ENCODE measurements around the gene SCOC. TPM values are rescaled to one million over a fixed set of nuclear protein-coding genes. Genes with fewer than 3 reads are reported as not detected.

The SCOC gene
- total and polyA plus RNA-seq, 2 of the 13 experiments (the other 11 are each of a cell fraction or from before 2014, with no cell fraction given), result 43.8 to 65.2 TPM

DNA sequence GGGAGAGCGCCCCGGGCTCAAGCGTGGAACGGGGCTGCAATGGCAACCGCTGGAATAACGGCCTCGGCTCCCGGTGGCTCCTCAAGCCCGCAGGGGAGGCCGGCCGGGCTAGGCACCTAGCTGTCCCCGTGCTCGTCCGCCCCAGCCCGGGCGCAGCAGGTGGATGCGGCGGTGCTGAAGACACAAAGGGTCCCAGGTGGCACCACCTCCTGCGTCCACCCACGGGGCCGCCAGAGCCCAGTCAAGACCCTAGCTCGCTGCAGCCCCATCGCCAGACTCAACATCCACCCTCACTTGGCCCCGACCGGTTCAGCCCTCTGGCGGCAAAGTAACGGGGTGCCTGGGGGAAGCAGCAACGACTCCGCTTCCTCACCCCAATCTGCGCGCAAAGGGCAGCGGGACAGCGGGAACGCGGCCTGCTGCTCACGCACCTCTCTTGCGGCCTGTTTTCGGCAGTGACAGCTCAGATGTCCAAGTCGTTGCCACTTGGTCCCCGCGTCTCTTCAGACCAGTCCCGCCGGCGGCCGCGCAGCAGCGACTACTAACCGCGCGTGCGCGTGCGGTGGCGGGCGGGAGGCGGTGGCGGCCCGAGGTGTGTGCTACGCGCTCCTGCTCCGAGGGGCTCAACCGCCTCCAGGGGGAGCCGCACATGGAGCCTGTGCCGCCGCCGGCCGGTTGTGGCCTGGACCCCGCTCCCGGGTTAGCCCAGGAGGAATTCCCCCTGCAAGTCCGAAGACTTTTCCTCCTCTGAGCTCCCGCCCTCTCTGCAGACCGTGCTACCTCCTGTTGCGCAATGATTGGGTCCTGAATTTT, 53.9 kb downstream of the SCOC start, which contains the start of gene CLGN (continued):
- TF ChIP-seq, protein P1, sequence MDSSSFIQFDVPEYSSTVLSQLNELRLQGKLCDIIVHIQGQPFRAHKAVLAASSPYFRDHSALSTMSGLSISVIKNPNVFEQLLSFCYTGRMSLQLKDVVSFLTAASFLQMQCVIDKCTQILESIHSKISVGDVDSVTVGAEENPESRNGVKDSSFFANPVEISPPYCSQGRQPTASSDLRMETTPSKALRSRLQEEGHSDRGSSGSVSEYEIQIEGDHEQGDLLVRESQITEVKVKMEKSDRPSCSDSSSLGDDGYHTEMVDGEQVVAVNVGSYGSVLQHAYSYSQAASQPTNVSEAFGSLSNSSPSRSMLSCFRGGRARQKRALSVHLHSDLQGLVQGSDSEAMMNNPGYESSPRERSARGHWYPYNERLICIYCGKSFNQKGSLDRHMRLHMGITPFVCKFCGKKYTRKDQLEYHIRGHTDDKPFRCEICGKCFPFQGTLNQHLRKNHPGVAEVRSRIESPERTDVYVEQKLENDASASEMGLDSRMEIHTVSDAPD (CRISPR knock-in tag; IDR thresholded peaks at IDR 0.05), result no peak
- TF ChIP-seq NFATC3 (CRISPR knock-in tag; IDR thresholded peaks at IDR 0.05), result 0 out of 2 replicates have a peak, but pooled peaks have one; percentile 80
- peak; percentile 94 for TF ChIP-seq ZNF772 (CRISPR knock-in tag; IDR thresholded peaks at IDR 0.05)
- TF ChIP-seq RAD21 (CRISPR knock-in tag; IDR thresholded peaks at IDR 0.05), result peak; percentile 72
- TF ChIP-seq MAX (IDR thresholded peaks at IDR 0.05), result peak; percentile 89
- no peak for TF ChIP-seq HNF1A (IDR thresholded peaks at IDR 0.05; ENCODE audit: low read depth)
- peak; percentile 55; the same call in 1 of the 2 replicates for TF ChIP-seq HNF1A (CRISPR knock-in tag; IDR thresholded peaks at IDR 0.05; ENCODE audit: borderline replicate concordance)
- peak; percentile 77; the same call in 1 of the 2 replicates for TF ChIP-seq TP53 (CRISPR knock-in tag; conservative IDR thresholded peaks at IDR 0.05)
- TF ChIP-seq ARID3A (IDR thresholded peaks at IDR 0.05; ENCODE audit: low read depth, low read length), result no peak
- TF ChIP-seq THAP9 (CRISPR knock-in tag; IDR thresholded peaks at IDR 0.05; ENCODE audit: borderline replicate concordance), result peak; percentile 66; the same call in 1 of the 2 replicates
- TF ChIP-seq, protein P2, sequence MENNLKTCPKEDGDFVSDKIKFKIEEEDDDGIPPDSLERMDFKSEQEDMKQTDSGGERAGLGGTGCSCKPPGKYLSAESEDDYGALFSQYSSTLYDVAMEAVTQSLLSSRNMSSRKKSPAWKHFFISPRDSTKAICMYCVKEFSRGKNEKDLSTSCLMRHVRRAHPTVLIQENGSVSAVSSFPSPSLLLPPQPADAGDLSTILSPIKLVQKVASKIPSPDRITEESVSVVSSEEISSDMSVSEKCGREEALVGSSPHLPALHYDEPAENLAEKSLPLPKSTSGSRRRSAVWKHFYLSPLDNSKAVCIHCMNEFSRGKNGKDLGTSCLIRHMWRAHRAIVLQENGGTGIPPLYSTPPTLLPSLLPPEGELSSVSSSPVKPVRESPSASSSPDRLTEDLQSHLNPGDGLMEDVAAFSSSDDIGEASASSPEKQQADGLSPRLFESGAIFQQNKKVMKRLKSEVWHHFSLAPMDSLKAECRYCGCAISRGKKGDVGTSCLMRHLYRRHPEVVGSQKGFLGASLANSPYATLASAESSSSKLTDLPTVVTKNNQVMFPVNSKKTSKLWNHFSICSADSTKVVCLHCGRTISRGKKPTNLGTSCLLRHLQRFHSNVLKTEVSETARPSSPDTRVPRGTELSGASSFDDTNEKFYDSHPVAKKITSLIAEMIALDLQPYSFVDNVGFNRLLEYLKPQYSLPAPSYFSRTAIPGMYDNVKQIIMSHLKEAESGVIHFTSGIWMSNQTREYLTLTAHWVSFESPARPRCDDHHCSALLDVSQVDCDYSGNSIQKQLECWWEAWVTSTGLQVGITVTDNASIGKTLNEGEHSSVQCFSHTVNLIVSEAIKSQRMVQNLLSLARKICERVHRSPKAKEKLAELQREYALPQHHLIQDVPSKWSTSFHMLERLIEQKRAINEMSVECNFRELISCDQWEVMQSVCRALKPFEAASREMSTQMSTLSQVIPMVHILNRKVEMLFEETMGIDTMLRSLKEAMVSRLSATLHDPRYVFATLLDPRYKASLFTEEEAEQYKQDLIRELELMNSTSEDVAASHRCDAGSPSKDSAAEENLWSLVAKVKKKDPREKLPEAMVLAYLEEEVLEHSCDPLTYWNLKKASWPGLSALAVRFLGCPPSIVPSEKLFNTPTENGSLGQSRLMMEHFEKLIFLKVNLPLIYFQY (CRISPR knock-in tag; IDR thresholded peaks at IDR 0.05; ENCODE audit: borderline replicate concordance), result no peak
- TF ChIP-seq ZNF577 (CRISPR knock-in tag; IDR thresholded peaks at IDR 0.05; ENCODE audit: borderline replicate concordance, low read depth), result no peak
